NCI-H774 (cell line): Measurements from ENCODE around the gene SMIM35.

Experiments used
- DNase-seq: peaks from one replicate; lab custom pipeline; 2025; lab: John Stamatoyannopoulos, UW

SMIM35 gene

GRCh38 chr11:118002010-118002540 lies 84.7 kb downstream of the SMIM35 start:
- no peak for DNase-seq

GRCh38 chr11:118001494-118001971 lies 85.2 kb downstream of the SMIM35 start:
- no peak for DNase-seq

- DNase-seq, result no peak
These were observed 85.9 kb downstream of the SMIM35 start for GRCh38 chr11:118000850-118001228.

GRCh38 chr11:118000067-118000849 lies 86.5 kb downstream of the SMIM35 start:
- no peak for DNase-seq

GRCh38 chr11:117999354-117999993 lies 87.3 kb downstream of the SMIM35 start:
- DNase-seq, result no peak

GRCh38 chr11:117998664-117999353 lies 88.0 kb downstream of the SMIM35 start:
- DNase-seq, result no peak

GRCh38 chr11:117997823-117998579 lies 88.8 kb downstream of the SMIM35 start:
- DNase-seq, result no peak

GRCh38 chr11:117997406-117997805 lies 89.4 kb downstream of the SMIM35 start:
- DNase-seq, result no peak

- no peak for DNase-seq
These were observed 90.7 kb downstream of the SMIM35 start for GRCh38 chr11:117996058-117996457.

- no peak for DNase-seq
These were observed 91.3 kb downstream of the SMIM35 start for GRCh38 chr11:117995472-117995871.

- no peak for DNase-seq
These were observed 92.6 kb downstream of the SMIM35 start for GRCh38 chr11:117993988-117994745.

- DNase-seq, result no peak
These were observed 94.1 kb downstream of the SMIM35 start for GRCh38 chr11:117992620-117993019.

- no peak for DNase-seq
These were observed 94.6 kb downstream of the SMIM35 start for GRCh38 chr11:117992136-117992535.

- DNase-seq, result no peak
These were observed 97.2 kb downstream of the SMIM35 start for GRCh38 chr11:117989351-117990102.

- no peak for DNase-seq
These were observed 99.7 kb downstream of the SMIM35 start for GRCh38 chr11:117986981-117987574.

- DNase-seq, result peak; percentile 75
These were observed 100.5 kb downstream of the SMIM35 start, which contains the start of gene IL10RA for GRCh38 chr11:117985953-117986887. IL10RA (plus strand) TSS chr11:117986394; CDS start chr11:117986468, 74 bp downstream.

- DNase-seq, result no peak
These were observed 102.3 kb downstream of the SMIM35 start for GRCh38 chr11:117984476-117984875.

GRCh38 chr11:117983163-117983475 lies 103.6 kb downstream of the SMIM35 start:
- no peak for DNase-seq

GRCh38 chr11:117980720-117981119 lies 106.0 kb downstream of the SMIM35 start:
- no peak for DNase-seq
